Calu3 (cell line): Measurements from ENCODE around the gene KCTD1. TPM values are rescaled to one million over a fixed set of nuclear protein-coding genes. Genes with fewer than 3 reads are reported as not detected.

Source experiments
- BruUV-seq: library from RNA; stranded (reverse); fragments of 400-500 nt; replicated peaks from 2 replicates; lab custom pipeline; 2021; lab: Mats Ljungman, UMichigan
- CTCF ChIA-PET: fragments of 300-600 bp; sonication (Branson Sonifier 250); formaldehyde crosslinking; loops from one replicate; lab custom pipeline; 2022; ENCODE audit warnings: antibody characterized with exemption; lab: Charles Lee
- DNase-seq: peaks from one replicate; pipeline ENCODE4 v3.0.0; 2022
- H3K27ac Mint-ChIP-seq: one replicate; pipeline ENCODE4 v1.8.0; 2022; ENCODE audit warnings: mixed read lengths; ENCODE audit not compliant: unreplicated experiment
- H3K27me3 Mint-ChIP-seq: one replicate; pipeline ENCODE4 v1.8.0; 2022; ENCODE audit warnings: mixed read lengths; ENCODE audit not compliant: unreplicated experiment
- H3K36me3 Mint-ChIP-seq: one replicate; pipeline ENCODE4 v1.8.0; 2022; ENCODE audit warnings: mild to moderate bottlenecking, moderate library complexity, mixed read lengths; ENCODE audit not compliant: insufficient read depth, unreplicated experiment
- H3K4me1 Mint-ChIP-seq: one replicate; pipeline ENCODE4 v1.8.0; 2022; ENCODE audit warnings: mild to moderate bottlenecking, low read depth, mixed read lengths; ENCODE audit not compliant: unreplicated experiment
- H3K4me3 Mint-ChIP-seq: one replicate; pipeline ENCODE4 v1.8.0; 2022; ENCODE audit warnings: mild to moderate bottlenecking, low read depth, moderate library complexity, mixed read lengths; ENCODE audit not compliant: unreplicated experiment
- H3K9me3 Mint-ChIP-seq: one replicate; pipeline ENCODE4 v1.8.0; 2022; ENCODE audit warnings: low read depth, mixed read lengths; ENCODE audit not compliant: unreplicated experiment
- CTCF ChIP-seq: fragments of 200-600 bp; IDR thresholded peaks from one replicate; pipeline ENCODE4 v1.8.0; 2022; ENCODE audit warnings: antibody characterized with exemption; ENCODE audit not compliant: unreplicated experiment
- intact Hi-C: fragments of 100-400 bp; cut with micrococcal nuclease; formaldehyde crosslinking; loops from one replicate; pipeline ENCODE4 v1.10.0; 2022; ENCODE audit not compliant: unreplicated experiment
- total RNA-seq: library from RNA; stranded (reverse); gene quantifications from 2 replicates; pipeline ENCODE4 v1.2.3, GENCODE V29; 2022

KCTD1 gene
- total RNA-seq, 1 experiment from 2014 or later, result 54.1 TPM

GRCh38 chr18:26568513-26568912 lies 20.2 kb upstream of the KCTD1 start:
- peaks cover 9% of the 10 kb centered on the region for H3K4me1 Mint-ChIP-seq
- no peaks in the 10 kb centered on the region for H3K27me3 Mint-ChIP-seq
- H3K4me3 Mint-ChIP-seq, result no peak overlapping the region
- intact Hi-C loops, result no loop called here
- no peak for TF ChIP-seq CTCF
- peak overlapping the region; percentile 60 for H3K27ac Mint-ChIP-seq
- DNase-seq, result no peak
- CTCF ChIA-PET, result interaction anchor here (0.7 to 2.2 kb wide), 9 partner anchors 12 to 185 kb away, joined by 3 to 7 read pairs (median 4); partner anchors contain the start of gene KCTD1
- BruUV-seq, result no TSS peak
- H3K36me3 Mint-ChIP-seq, result no peaks in the 10 kb centered on the region
- H3K9me3 Mint-ChIP-seq, result peaks cover under 1% of the 10 kb centered on the region

GRCh38 chr18:26566874-26567555 lies 18.7 kb upstream of the KCTD1 start:
- TF ChIP-seq CTCF, result no peak
- CTCF ChIA-PET, result interaction anchor here (0.7 to 1.1 kb wide), 2 partner anchors 50 to 1946 kb away, joined by 6 to 7 read pairs; no protein-coding TSS in a partner anchor
- H3K4me3 Mint-ChIP-seq, result no peak overlapping the region
- H3K9me3 Mint-ChIP-seq, result peaks cover 6% of the 10 kb centered on the region
- no peak overlapping the region for H3K27ac Mint-ChIP-seq
- peaks cover 9% of the 10 kb centered on the region for H3K4me1 Mint-ChIP-seq
- intact Hi-C loops, result no loop called here
- DNase-seq, result no peak
- no peaks in the 10 kb centered on the region for H3K36me3 Mint-ChIP-seq
- H3K27me3 Mint-ChIP-seq, result no peaks in the 10 kb centered on the region
- no TSS peak for BruUV-seq

- Mint-ChIP-seq H3K9me3 (peaks cover 6% of the 10 kb centered on the region), H3K27me3 (no peaks in the 10 kb centered on the region)
- CTCF ChIA-PET, result no interaction called here
These were observed 17.2 kb upstream of the KCTD1 start for GRCh38 chr18:26565514-26565913.

GRCh38 chr18:26563024-26563423 lies 14.7 kb upstream of the KCTD1 start:
- Mint-ChIP-seq H3K4me3 (no peak overlapping the region), H3K27me3 (no peaks in the 10 kb centered on the region), H3K36me3 (no peaks in the 10 kb centered on the region), H3K4me1 (no peaks in the 10 kb centered on the region), H3K9me3 (peaks cover 6% of the 10 kb centered on the region), H3K27ac (no peak overlapping the region)
- no TSS peak for BruUV-seq
- CTCF ChIA-PET, result no interaction called here
- intact Hi-C loops, result no loop called here
- TF ChIP-seq CTCF, result no peak
- no peak for DNase-seq

More at GRCh38 chr18:26565514-26565913, 17.2 kb upstream of the KCTD1 start:
- peaks cover 9% of the 10 kb centered on the region for H3K4me1 Mint-ChIP-seq
- no peak overlapping the region for H3K27ac Mint-ChIP-seq
- no TSS peak for BruUV-seq
- TF ChIP-seq CTCF, result no peak
- H3K4me3 Mint-ChIP-seq, result no peak overlapping the region
- no peak for DNase-seq
- H3K36me3 Mint-ChIP-seq, result no peaks in the 10 kb centered on the region
- intact Hi-C loops, result no loop called here
